ENCODE measurements around the gene AFF3.
A peak's percentile ranks its signal among the peaks of the same experiment; 100 is the strongest.
"Not testable (repeated sequence)": the region's sequence is repeated elsewhere in the genome, so short reads cannot be mapped to it uniquely, and the experiment has no call there.

Gene AFF3

GRCh38 chr2:99927690-99928207 is 214.6 kb downstream of the AFF3 start:
- DNase-seq (ENCODE audit: low read depth) = not testable (repeated sequence)

- no peak for DNase-seq (ENCODE audit: low read depth)
These were observed 215.4 kb downstream of the AFF3 start for GRCh38 chr2:99926986-99927385.

DNA sequence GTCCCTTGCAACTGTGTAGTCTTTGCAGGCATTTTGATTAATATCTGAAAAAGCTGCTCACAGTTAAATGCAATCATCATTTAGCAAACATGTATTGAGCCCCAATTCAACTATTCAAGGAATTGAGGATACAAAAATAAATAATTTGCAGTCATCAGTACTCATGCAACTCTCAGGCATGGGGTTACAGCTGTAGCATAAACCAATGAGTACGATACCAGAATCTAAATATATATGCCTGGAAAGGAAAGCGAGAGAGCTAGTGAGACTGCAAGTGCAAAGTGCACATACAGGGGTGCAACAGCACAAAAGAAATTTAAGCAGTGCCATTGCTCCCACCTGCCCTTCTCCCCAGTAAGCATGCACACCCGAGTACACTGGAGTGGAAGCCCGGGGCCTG is 216.4 kb downstream of the AFF3 start:
- no peak for DNase-seq (ENCODE audit: low read depth)

DNA sequence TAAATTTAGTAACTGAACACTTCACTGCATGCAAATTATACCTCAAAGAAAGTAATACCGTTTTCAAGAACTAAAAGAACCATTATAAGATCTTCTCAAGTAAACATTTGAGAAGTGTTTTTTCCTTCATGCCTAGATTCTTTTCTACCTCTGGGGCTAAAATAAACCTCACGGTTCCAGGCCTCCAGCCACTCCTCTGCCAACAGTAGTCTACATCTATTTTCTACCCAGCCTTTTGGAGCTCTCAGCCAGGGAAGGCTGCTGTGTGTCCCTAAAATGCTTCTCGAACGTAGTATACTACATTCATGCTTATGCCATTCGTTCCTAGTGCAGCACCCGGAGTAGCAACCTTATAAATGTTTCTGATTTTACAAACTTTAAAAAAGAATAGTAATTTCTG is 219.7 kb downstream of the AFF3 start:
- no peak for DNase-seq (ENCODE audit: low read depth)

- no peak for DNase-seq (ENCODE audit: low read depth)
These were observed 220.5 kb downstream of the AFF3 start for GRCh38 chr2:99921903-99922302.

DNA sequence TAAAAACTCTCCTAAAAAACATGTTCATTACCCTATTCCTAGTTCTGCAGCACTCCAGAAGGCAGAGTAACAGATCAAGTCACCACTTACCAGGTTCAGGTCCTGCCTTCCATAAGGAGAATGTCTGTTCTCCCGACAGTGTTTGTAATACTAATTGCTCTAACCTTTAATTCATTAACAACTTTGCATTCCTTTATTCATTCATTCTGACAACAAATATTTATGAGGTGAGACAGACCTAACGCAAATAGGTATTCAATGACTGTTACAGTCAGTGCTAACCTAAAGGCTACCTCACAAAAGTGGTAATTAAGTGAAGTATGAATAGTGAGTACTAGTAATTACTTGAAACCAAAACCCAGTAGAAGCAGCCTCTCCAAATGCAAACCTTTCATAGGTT is 224.0 kb downstream of the AFF3 start:
- DNase-seq (ENCODE audit: low read depth) = no peak

- no peak for DNase-seq (ENCODE audit: low read depth)
These were observed 227.2 kb downstream of the AFF3 start for GRCh38 chr2:99915108-99915675.

DNA sequence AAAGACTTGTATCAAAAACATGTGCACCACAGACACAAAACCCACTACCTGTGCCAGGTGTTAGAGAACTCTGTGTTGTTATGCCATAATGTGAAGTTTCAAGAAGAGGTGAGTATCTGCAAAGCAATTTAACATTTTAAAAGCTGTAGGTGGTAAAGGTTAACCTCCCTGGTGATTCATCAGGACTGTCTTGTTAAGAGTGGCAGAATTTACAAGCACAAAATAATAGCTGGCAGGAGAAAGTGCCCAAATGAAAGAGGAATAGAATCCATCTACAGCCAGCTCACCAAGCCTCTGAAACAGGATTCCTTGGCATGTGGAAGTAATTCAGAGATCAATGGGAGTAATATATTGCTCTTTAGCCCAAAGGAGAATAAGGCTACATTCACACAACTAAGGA is 230.7 kb downstream of the AFF3 start:
- DNase-seq (ENCODE audit: low read depth) = no peak

GRCh38 chr2:99910902-99911301 is 231.5 kb downstream of the AFF3 start:
- no peak for DNase-seq (ENCODE audit: low read depth)

- DNase-seq (ENCODE audit: low read depth) = no peak
These were observed 236.8 kb downstream of the AFF3 start for GRCh38 chr2:99905636-99906035.

DNA sequence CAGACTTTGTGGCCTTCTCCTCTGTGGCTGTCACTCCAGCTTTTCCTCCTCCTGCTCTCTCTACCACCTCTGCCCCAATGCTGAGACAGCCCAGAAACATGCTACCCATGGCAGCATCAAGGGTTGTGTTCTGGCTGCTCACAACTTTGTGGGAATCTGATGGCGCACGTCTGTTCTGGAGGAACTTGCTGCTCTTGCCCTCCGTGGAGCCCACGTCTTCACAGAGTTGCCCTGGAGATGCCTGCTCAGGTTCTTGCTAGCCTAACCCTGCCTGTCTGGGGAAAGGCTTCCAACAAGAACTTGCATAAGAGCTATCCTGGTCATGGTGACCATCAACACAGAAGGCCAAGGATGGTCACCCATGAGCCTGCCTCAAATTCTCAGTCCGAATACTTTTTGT is 237.4 kb downstream of the AFF3 start:
- no peak for DNase-seq (ENCODE audit: low read depth)

- DNase-seq (ENCODE audit: low read depth) = no peak
These were observed 238.4 kb downstream of the AFF3 start for GRCh38 chr2:99903981-99904380.

DNA sequence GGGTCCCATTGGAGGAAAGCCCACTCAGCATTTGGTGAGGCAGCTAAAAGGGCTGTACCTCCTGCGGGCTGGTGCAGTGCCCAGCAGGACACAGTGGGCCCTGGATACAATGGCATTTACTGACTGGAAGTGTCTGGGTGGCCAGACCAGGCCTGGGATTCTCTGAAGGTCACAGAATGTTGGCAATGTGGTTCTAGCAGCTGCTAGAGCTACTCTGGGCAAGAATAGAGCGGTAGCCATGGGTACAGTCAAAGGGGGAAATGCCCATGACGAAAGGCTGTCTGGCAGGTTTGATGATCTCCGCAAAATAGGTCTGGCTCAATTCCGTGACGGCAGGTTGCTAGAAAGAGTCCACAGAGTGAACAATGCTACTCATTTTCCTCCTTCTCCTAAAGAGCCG is 241.8 kb downstream of the AFF3 start:
- DNase-seq (ENCODE audit: low read depth) = no peak

GRCh38 chr2:99899882-99900281 is 242.5 kb downstream of the AFF3 start:
- DNase-seq (ENCODE audit: low read depth) = no peak

DNA sequence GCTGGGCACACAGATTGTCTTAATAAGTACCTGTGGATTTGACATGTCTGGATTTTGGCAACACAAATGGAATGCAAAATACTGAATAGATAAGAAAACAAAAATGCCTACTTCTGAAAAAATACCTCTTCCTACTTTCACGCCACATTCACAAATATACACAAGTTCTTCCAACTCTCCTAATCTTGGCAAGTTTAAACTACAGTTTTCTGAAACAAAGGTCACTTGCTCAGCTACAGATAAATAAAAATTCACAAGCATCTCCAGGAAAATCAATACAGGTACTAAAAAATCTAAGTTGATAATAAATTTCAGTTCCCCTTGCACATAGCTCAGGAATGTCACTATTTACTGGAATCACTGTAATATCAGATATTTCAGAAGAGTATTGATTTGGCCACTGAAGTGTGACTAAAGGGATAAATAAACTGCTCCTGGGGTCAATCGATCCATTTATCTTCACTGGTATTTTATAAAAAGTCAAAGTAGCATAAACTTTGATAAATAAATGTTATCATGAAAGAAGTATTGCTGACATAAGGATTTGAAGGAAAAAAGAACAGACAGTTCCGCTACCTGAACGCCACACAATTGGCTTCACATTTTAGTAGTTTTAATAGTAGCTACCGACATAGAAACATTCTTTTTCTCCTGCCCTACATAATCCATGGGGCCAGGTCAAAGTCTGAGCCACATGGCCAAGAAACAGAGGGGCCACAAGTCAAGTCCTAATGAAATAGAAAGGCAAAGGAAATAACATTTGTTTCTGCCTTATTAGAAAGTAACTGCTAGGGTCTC is 243.1 kb downstream of the AFF3 start:
- DNase-seq (ENCODE audit: low read depth) = no peak

- DNase-seq (ENCODE audit: low read depth) = no peak
These were observed 243.9 kb downstream of the AFF3 start for GRCh38 chr2:99898336-99899048.

GRCh38 chr2:99891428-99891780 is 251.0 kb downstream of the AFF3 start:
- DNase-seq (ENCODE audit: low read depth) = no peak

- DNase-seq (ENCODE audit: low read depth) = no peak
These were observed 251.6 kb downstream of the AFF3 start for GRCh38 chr2:99890568-99891427.

DNA sequence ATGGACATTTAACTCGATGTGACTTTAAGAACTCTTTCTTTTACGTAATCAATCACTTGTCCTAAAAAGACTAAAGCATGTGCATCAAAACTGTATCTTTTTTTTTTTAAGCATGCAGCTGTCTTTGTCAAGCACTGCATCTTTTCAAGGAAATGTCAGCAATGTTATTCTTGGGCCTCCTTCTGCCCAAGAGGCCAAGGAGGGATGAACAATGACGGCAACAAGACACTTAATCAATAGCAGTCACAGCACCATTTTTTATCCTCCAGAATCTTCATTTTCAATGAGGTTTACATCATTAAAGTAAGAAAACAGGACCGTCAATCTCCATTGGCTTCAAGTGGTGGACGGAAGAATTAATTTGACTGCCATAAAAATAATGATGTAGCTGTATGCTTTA is 253.8 kb downstream of the AFF3 start:
- no peak for DNase-seq (ENCODE audit: low read depth)

GRCh38 chr2:99886418-99886817 is 256.0 kb downstream of the AFF3 start:
- DNase-seq (ENCODE audit: low read depth) = no peak

GRCh38 chr2:99883358-99883757 is 259.0 kb downstream of the AFF3 start:
- no peak for DNase-seq (ENCODE audit: low read depth)

DNA sequence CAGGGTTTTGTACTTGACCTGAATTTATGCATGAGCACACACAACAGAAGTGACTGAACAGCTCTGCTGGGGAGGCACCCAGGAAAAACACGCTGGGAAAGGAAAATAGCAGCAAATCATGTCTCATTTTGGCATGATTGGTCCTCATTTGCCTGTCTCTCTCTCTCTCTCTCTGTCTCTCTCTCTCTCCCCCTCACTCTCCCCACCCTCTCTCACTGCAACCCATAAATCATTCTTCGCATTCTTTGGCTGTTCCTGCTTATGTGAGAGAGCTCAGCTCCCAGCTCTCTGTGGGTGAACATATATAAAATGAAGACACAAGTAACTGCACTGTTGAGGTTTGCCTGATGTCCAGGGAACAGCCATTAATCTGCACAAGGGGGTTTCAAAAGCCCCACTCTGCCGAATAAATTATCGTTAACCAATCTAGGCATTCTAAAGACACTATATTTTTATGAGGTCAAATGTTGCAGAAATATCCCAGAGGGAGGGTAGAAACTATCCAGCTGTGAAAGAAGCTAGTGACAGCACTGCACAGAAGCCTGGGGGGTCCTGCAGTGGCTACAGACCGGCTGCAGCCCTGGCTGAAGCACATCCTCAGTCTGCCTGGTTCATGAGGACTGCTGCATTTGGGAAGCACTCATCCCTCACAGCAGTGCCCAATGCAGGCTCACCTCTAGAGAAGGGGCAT is 260.3 kb downstream of the AFF3 start:
- DNase-seq (ENCODE audit: low read depth) = peak; percentile 18

Measured in GM04504 (cell line).